Measurements from ENCODE around the gene TBC1D2. TPM values are rescaled to one million over a fixed set of nuclear protein-coding genes. Genes with fewer than 3 reads are reported as not detected.

Gene TBC1D2
- total and polyA plus RNA-seq, 2 of the 13 experiments (the other 11 are each of a cell fraction or from before 2014, with no cell fraction given) = 2.0 to 2.8 TPM

- TF ChIP-seq, protein P1, sequence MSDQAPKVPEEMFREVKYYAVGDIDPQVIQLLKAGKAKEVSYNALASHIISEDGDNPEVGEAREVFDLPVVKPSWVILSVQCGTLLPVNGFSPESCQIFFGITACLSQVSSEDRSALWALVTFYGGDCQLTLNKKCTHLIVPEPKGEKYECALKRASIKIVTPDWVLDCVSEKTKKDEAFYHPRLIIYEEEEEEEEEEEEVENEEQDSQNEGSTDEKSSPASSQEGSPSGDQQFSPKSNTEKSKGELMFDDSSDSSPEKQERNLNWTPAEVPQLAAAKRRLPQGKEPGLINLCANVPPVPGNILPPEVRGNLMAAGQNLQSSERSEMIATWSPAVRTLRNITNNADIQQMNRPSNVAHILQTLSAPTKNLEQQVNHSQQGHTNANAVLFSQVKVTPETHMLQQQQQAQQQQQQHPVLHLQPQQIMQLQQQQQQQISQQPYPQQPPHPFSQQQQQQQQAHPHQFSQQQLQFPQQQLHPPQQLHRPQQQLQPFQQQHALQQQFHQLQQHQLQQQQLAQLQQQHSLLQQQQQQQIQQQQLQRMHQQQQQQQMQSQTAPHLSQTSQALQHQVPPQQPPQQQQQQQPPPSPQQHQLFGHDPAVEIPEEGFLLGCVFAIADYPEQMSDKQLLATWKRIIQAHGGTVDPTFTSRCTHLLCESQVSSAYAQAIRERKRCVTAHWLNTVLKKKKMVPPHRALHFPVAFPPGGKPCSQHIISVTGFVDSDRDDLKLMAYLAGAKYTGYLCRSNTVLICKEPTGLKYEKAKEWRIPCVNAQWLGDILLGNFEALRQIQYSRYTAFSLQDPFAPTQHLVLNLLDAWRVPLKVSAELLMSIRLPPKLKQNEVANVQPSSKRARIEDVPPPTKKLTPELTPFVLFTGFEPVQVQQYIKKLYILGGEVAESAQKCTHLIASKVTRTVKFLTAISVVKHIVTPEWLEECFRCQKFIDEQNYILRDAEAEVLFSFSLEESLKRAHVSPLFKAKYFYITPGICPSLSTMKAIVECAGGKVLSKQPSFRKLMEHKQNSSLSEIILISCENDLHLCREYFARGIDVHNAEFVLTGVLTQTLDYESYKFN (CRISPR knock-in tag; conservative IDR thresholded peaks at IDR 0.05) = peak; percentile 81
- TF ChIP-seq JUND (CRISPR knock-in tag; IDR thresholded peaks at IDR 0.05) = no peak
- TF ChIP-seq MYC (CRISPR knock-in tag; IDR thresholded peaks at IDR 0.05; ENCODE audit: borderline replicate concordance) = peak; percentile 37; the same call in 1 of the 2 replicates
- no peak for TF ChIP-seq YY1 (IDR thresholded peaks at IDR 0.05; ENCODE audit: insufficient read depth, insufficient replicate concordance, low read depth, low read length)
- peak; percentile 91 for TF ChIP-seq TCF7 (IDR thresholded peaks at IDR 0.05; ENCODE audit: low read depth)
- TF ChIP-seq, protein P2, sequence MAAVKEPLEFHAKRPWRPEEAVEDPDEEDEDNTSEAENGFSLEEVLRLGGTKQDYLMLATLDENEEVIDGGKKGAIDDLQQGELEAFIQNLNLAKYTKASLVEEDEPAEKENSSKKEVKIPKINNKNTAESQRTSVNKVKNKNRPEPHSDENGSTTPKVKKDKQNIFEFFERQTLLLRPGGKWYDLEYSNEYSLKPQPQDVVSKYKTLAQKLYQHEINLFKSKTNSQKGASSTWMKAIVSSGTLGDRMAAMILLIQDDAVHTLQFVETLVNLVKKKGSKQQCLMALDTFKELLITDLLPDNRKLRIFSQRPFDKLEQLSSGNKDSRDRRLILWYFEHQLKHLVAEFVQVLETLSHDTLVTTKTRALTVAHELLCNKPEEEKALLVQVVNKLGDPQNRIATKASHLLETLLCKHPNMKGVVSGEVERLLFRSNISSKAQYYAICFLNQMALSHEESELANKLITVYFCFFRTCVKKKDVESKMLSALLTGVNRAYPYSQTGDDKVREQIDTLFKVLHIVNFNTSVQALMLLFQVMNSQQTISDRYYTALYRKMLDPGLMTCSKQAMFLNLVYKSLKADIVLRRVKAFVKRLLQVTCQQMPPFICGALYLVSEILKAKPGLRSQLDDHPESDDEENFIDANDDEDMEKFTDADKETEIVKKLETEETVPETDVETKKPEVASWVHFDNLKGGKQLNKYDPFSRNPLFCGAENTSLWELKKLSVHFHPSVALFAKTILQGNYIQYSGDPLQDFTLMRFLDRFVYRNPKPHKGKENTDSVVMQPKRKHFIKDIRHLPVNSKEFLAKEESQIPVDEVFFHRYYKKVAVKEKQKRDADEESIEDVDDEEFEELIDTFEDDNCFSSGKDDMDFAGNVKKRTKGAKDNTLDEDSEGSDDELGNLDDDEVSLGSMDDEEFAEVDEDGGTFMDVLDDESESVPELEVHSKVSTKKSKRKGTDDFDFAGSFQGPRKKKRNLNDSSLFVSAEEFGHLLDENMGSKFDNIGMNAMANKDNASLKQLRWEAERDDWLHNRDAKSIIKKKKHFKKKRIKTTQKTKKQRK (IDR thresholded peaks at IDR 0.05; ENCODE audit: low read length) = no peak
- TF ChIP-seq, protein P3, sequence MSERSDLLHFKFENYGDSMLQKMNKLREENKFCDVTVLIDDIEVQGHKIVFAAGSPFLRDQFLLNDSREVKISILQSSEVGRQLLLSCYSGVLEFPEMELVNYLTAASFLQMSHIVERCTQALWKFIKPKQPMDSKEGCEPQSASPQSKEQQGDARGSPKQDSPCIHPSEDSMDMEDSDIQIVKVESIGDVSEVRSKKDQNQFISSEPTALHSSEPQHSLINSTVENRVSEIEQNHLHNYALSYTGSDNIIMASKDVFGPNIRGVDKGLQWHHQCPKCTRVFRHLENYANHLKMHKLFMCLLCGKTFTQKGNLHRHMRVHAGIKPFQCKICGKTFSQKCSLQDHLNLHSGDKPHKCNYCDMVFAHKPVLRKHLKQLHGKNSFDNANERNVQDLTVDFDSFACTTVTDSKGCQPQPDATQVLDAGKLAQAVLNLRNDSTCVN (CRISPR knock-in tag; IDR thresholded peaks at IDR 0.05; ENCODE audit: borderline replicate concordance) = no peak
- peak; percentile 41; the same call in 1 of the 2 replicates for TF ChIP-seq ZBTB7A (CRISPR knock-in tag; IDR thresholded peaks at IDR 0.05)
- TF ChIP-seq, protein P4, sequence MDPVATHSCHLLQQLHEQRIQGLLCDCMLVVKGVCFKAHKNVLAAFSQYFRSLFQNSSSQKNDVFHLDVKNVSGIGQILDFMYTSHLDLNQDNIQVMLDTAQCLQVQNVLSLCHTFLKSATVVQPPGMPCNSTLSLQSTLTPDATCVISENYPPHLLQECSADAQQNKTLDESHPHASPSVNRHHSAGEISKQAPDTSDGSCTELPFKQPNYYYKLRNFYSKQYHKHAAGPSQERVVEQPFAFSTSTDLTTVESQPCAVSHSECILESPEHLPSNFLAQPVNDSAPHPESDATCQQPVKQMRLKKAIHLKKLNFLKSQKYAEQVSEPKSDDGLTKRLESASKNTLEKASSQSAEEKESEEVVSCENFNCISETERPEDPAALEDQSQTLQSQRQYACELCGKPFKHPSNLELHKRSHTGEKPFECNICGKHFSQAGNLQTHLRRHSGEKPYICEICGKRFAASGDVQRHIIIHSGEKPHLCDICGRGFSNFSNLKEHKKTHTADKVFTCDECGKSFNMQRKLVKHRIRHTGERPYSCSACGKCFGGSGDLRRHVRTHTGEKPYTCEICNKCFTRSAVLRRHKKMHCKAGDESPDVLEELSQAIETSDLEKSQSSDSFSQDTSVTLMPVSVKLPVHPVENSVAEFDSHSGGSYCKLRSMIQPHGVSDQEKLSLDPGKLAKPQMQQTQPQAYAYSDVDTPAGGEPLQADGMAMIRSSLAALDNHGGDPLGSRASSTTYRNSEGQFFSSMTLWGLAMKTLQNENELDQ (CRISPR knock-in tag; IDR thresholded peaks at IDR 0.05; ENCODE audit: borderline replicate concordance) = no peak
- TF ChIP-seq ZNF740 (CRISPR knock-in tag; IDR thresholded peaks at IDR 0.05) = no peak
- TF ChIP-seq BCL6 (CRISPR knock-in tag; IDR thresholded peaks at IDR 0.05) = peak; percentile 61
- TF ChIP-seq ZNF224 (CRISPR knock-in tag; IDR thresholded peaks at IDR 0.05) = no peak
- TF ChIP-seq TSC22D2 (CRISPR knock-in tag; IDR thresholded peaks at IDR 0.05; ENCODE audit: borderline replicate concordance) = no peak
- TF ChIP-seq, protein P5, sequence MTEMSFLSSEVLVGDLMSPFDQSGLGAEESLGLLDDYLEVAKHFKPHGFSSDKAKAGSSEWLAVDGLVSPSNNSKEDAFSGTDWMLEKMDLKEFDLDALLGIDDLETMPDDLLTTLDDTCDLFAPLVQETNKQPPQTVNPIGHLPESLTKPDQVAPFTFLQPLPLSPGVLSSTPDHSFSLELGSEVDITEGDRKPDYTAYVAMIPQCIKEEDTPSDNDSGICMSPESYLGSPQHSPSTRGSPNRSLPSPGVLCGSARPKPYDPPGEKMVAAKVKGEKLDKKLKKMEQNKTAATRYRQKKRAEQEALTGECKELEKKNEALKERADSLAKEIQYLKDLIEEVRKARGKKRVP (CRISPR knock-in tag; IDR thresholded peaks at IDR 0.05) = no peak
- no peak for TF ChIP-seq ZNF460 (CRISPR knock-in tag; IDR thresholded peaks at IDR 0.05; ENCODE audit: borderline replicate concordance)
- TF ChIP-seq, protein P6, sequence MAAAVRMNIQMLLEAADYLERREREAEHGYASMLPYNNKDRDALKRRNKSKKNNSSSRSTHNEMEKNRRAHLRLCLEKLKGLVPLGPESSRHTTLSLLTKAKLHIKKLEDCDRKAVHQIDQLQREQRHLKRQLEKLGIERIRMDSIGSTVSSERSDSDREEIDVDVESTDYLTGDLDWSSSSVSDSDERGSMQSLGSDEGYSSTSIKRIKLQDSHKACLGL (CRISPR knock-in tag; IDR thresholded peaks at IDR 0.05) = no peak
These were observed 80.3 kb downstream of the TBC1D2 start (continued) for GRCh38 chr9:98175028-98175569.

Data from HepG2 (cell line).